Tibial artery (tissue), 4 donors: ENCODE results near the gene EFNB2.
A peak's percentile ranks its signal among the peaks of the same experiment; 100 is the strongest.

Experiments used
- DNase-seq, 2 donors: peaks; one replicate each; pipeline ENCODE4 v3.0.0-alpha.2; 2019
- H3K27ac ChIP-seq, 2 donors: fragments of 200-600 bp; sonication (generic) in 1 of 2; 1 replicate in 1 of 2; 2 replicates in 1 of 2; pipeline ENCODE4 v1.5.1; 2018 to 2019; ENCODE audit warnings: mild to moderate bottlenecking in 1 of 2
- H3K27me3 ChIP-seq, 2 donors: fragments of 200-600 bp; sonication (generic) in 1 of 2; one replicate each; pipeline versions ENCODE4 v1.5.1 to v1.6.0; 2016 to 2019
- H3K36me3 ChIP-seq, 3 donors: fragments of 200-600 bp; sonication (generic) in 2 of 3; one replicate each; pipeline ENCODE4 v1.5.1; 2016 to 2019; ENCODE audit warnings: mild to moderate bottlenecking in 2 of 3
- H3K4me1 ChIP-seq, 4 donors: fragments of 200-600 bp; sonication (generic) in 2 of 4; 1 replicate in 3 of 4; 2 replicates in 1 of 4; pipeline ENCODE4 v1.5.1; 2016 to 2019
- H3K4me3 ChIP-seq, 2 donors: fragments of 200-600 bp; sonication (generic) in 1 of 2; 1 replicate in 1 of 2; 2 replicates in 1 of 2; pipeline ENCODE4 v1.5.1; 2018 to 2019; ENCODE audit warnings: mild to moderate bottlenecking in 2 of 2
- H3K9me3 ChIP-seq, 3 donors: fragments of 200-600 bp; sonication (generic) in 1 of 3; one replicate each; pipeline ENCODE4 v1.5.1; 2016 to 2019
- intact Hi-C: fragments of 100-400 bp; cut with DNase I; formaldehyde crosslinking; loops from one replicate; pipeline ENCODE4 v1.15.0; 2023; ENCODE audit warnings: low total_unique reads
- TF ChIP-seq, protein P1 (sequence below), 2 experiments: fragments of 200-600 bp in 1 of 2; fragments of 450-650 bp in 1 of 2; IDR thresholded peaks; one replicate each; pipeline ENCODE4 v1.5.1; 2017 to 2019; ENCODE audit warnings: antibody characterized with exemption in 2 of 2, mild to moderate bottlenecking in 1 of 2, moderate library complexity in 1 of 2

EFNB2 gene

GRCh38 chr13:106558527-106558926, 23.1 kb upstream of the EFNB2 start:
- Histone ChIP-seq H3K27ac (peak overlapping the region in 1 of 2 donors; percentile 16), H3K27me3 (no peaks in the 10 kb centered on the region), H3K36me3 (peaks cover 31 to 50% (median 47%) of the 10 kb centered on the region in 3 donors), H3K4me3 (no peak overlapping the region), H3K4me1 (peaks cover 0 to 73% (median 28%) of the 10 kb centered on the region in 4 donors), H3K9me3 (no peaks in the 10 kb centered on the region)
- intact Hi-C loops, result no loop called here
- TF ChIP-seq, protein P1, sequence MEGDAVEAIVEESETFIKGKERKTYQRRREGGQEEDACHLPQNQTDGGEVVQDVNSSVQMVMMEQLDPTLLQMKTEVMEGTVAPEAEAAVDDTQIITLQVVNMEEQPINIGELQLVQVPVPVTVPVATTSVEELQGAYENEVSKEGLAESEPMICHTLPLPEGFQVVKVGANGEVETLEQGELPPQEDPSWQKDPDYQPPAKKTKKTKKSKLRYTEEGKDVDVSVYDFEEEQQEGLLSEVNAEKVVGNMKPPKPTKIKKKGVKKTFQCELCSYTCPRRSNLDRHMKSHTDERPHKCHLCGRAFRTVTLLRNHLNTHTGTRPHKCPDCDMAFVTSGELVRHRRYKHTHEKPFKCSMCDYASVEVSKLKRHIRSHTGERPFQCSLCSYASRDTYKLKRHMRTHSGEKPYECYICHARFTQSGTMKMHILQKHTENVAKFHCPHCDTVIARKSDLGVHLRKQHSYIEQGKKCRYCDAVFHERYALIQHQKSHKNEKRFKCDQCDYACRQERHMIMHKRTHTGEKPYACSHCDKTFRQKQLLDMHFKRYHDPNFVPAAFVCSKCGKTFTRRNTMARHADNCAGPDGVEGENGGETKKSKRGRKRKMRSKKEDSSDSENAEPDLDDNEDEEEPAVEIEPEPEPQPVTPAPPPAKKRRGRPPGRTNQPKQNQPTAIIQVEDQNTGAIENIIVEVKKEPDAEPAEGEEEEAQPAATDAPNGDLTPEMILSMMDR (IDR thresholded peaks at IDR 0.05), result no peak
- DNase-seq, result no peak

- intact Hi-C loops, result no loop called here
- Histone ChIP-seq H3K9me3 (no peaks in the 10 kb centered on the region), H3K36me3 (peaks cover 31 to 51% (median 49%) of the 10 kb centered on the region in 3 donors), H3K27ac (peak overlapping the region in 1 of 2 donors; percentile 29), H3K4me3 (no peak overlapping the region), H3K27me3 (no peaks in the 10 kb centered on the region), H3K4me1 (peaks cover 0 to 65% (median 24%) of the 10 kb centered on the region in 4 donors)
- no peak for DNase-seq
- TF ChIP-seq, protein P1 (IDR thresholded peaks at IDR 0.05), result no peak
Measured at GRCh38 chr13:106555631-106556328, 20.3 kb upstream of the EFNB2 start.

DNA sequence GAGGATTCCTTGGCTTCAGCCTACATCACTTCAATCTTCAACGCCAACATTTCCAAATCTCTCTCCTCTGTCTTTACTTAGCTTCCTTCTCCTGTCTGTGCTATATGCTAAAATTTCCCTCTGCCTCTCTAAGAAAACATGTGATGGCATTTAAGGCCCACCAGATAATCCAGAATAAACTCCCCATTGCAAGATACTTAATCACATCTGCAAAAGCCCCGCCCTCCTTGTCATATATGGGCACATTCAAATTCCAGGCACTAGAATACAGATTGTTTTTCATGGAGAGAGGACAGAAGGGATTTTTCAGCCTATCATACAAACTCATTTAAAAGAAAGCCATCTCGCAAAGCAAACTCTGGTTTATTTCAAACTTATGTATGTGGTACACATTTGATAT, 16.3 kb upstream of the EFNB2 start:
- Histone ChIP-seq H3K27me3 (no peaks in the 10 kb centered on the region), H3K27ac (peak overlapping the region; percentile 5 to 19), H3K4me3 (no peak overlapping the region), H3K36me3 (peaks cover 20 to 31% (median 29%) of the 10 kb centered on the region in 3 donors), H3K9me3 (no peaks in the 10 kb centered on the region), H3K4me1 (peaks cover 0 to 56% (median 26%) of the 10 kb centered on the region in 4 donors)
- intact Hi-C loops, result no loop called here
- no peak for DNase-seq
- TF ChIP-seq, protein P1 (IDR thresholded peaks at IDR 0.05), result no peak

GRCh38 chr13:106551350-106551749, 15.9 kb upstream of the EFNB2 start:
- peak overlapping the region; percentile 5 to 19 for H3K27ac ChIP-seq
- H3K36me3 ChIP-seq, result peaks cover 16 to 28% (median 25%) of the 10 kb centered on the region in 3 donors
- H3K4me3 ChIP-seq, result no peak overlapping the region
- H3K4me1 ChIP-seq, result peaks cover 0 to 54% (median 26%) of the 10 kb centered on the region in 4 donors
- DNase-seq, result no peak
- H3K27me3 ChIP-seq, result no peaks in the 10 kb centered on the region
- H3K9me3 ChIP-seq, result no peaks in the 10 kb centered on the region
- TF ChIP-seq, protein P1 (IDR thresholded peaks at IDR 0.05), result no peak
- intact Hi-C loops, result no loop called here

- peaks cover 0 to 47% (median 21%) of the 10 kb centered on the region in 4 donors for H3K4me1 ChIP-seq
- no peaks in the 10 kb centered on the region for H3K27me3 ChIP-seq
- TF ChIP-seq, protein P1 (IDR thresholded peaks at IDR 0.05), result no peak
- DNase-seq, result no peak
- intact Hi-C loops, result no loop called here
- H3K9me3 ChIP-seq, result no peaks in the 10 kb centered on the region
- H3K4me3 ChIP-seq, result no peak overlapping the region
- H3K36me3 ChIP-seq, result peaks cover 9 to 21% (median 21%) of the 10 kb centered on the region in 3 donors
- peak overlapping the region; percentile 5 to 19 for H3K27ac ChIP-seq
Measured at GRCh38 chr13:106550570-106551135, 15.2 kb upstream of the EFNB2 start.
